Peyer's patch (tissue), 4 donors: ENCODE data around the gene DHRS7B.

ENCODE experiments used
- CTCF ChIP-seq, 6 experiments: fragments of 450-650 bp in 4 of 6; fragments of 200-600 bp in 2 of 6; sonication (generic) in 1 of 6; IDR thresholded peaks; one replicate each; pipeline ENCODE4 v1.5.1; 2017 to 2019; ENCODE audit warnings: antibody characterized with exemption in 6 of 6, mild to moderate bottlenecking in 3 of 6, moderate library complexity in 1 of 6
- POLR2A ChIP-seq, 2 donors: fragments of 450-650 bp; IDR thresholded peaks; one replicate each; pipeline ENCODE4 v1.5.1; 2017; ENCODE audit warnings: antibody characterized with exemption in 2 of 2, mild to moderate bottlenecking in 2 of 2, moderate library complexity in 2 of 2

GRCh38 chr17:21094298-21094704 lies 32.5 kb upstream of the DHRS7B start:
- no peak for TF ChIP-seq CTCF (IDR thresholded peaks at IDR 0.05)
- no peak for TF ChIP-seq POLR2A (IDR thresholded peaks at IDR 0.05)
